Panc1 (cell line): Measurements from ENCODE around the gene ELL2. TPM values are rescaled to one million over a fixed set of nuclear protein-coding genes. Genes with fewer than 3 reads are reported as not detected.
"Not testable (repeated sequence)": the region's sequence is repeated elsewhere in the genome, so short reads cannot be mapped to it uniquely, and the experiment has no call there.

Experiments used
- ATAC-seq: fragments of 200-7000 bp; cut with Tn5 transposase; 2 replicates; pipeline ENCODE4 v1.9.1; 2020; ENCODE audit warnings: mild to moderate bottlenecking, moderate library complexity
- BruUV-seq: library from RNA; stranded (reverse); fragments of 400-500 nt; replicated peaks from 2 replicates; lab custom pipeline; 2021; lab: Mats Ljungman, UMichigan
- CTCF ChIA-PET: fragments of 300-600 bp; sonication (Branson Sonifier 250); formaldehyde crosslinking; loops from one replicate; lab custom pipeline; 2022; ENCODE audit warnings: antibody characterized with exemption; lab: Charles Lee
- POLR2A ChIA-PET: fragments of 300-600 bp; sonication (Branson Sonifier 250); formaldehyde crosslinking; loops from one replicate; lab custom pipeline; 2022; ENCODE audit warnings: antibody characterized with exemption; lab: Charles Lee
- DNase-seq: peaks from one replicate; pipeline ENCODE4 v3.0.0-alpha.2; 2010; ENCODE audit warnings: low read depth, low spot score
- H3K27ac ChIP-seq: 2 replicates; pipeline ENCODE4 v1.5.1; 2011; ENCODE audit warnings: mild to moderate bottlenecking, low read length, inconsistent platforms
- H3K27me3 ChIP-seq: fragments of 200-500 bp; sonication (Bioruptor generic); 2 replicates; pipeline ENCODE4 v1.6.0; 2014; ENCODE audit warnings: low read length, inconsistent platforms; ENCODE audit not compliant: control insufficient read depth, insufficient read depth
- H3K36me3 ChIP-seq: fragments of 200-500 bp; sonication (Bioruptor generic); 2 replicates; pipeline ENCODE4 v1.5.1; 2014; ENCODE audit warnings: inconsistent platforms, mild to moderate bottlenecking, low read length, moderate library complexity; ENCODE audit not compliant: control insufficient read depth, insufficient read depth
- H3K4me1 ChIP-seq: 2 replicates; pipeline ENCODE4 v1.5.1; 2011; ENCODE audit warnings: inconsistent platforms, mild to moderate bottlenecking, low read length, moderate library complexity; ENCODE audit not compliant: control insufficient read depth, insufficient read depth
- H3K4me3 ChIP-seq, 2 experiments: 2 replicates each; pipeline ENCODE4 v1.5.1; 2011 to 2012; ENCODE audit warnings: low read depth in 2 of 2, low read length in 2 of 2, mild to moderate bottlenecking in 2 of 2, inconsistent platforms in 1 of 2, moderate library complexity in 1 of 2
- H3K9me3 ChIP-seq: fragments of 200-500 bp; sonication (Bioruptor generic); 2 replicates; pipeline ENCODE4 v1.5.1; 2014; ENCODE audit warnings: low read depth, mild to moderate bottlenecking, inconsistent platforms, low read length, moderate library complexity; ENCODE audit not compliant: control insufficient read depth, insufficient read depth
- POLR2AphosphoS5 ChIP-seq: IDR thresholded peaks from 2 replicates; pipeline ENCODE4 v1.6.1; 2012; ENCODE audit warnings: mild to moderate bottlenecking, low read depth, low read length, moderate library complexity
- REST ChIP-seq, 2 experiments: IDR thresholded peaks; 2 replicates each; pipeline ENCODE4 v1.6.1; 2011 to 2012; ENCODE audit warnings: low read depth in 2 of 2, control low read depth in 1 of 2, low read length in 1 of 2, mild to moderate bottlenecking in 1 of 2, moderate library complexity in 1 of 2; ENCODE audit not compliant: insufficient read depth in 1 of 2
- SIN3A ChIP-seq: IDR thresholded peaks from 2 replicates; pipeline ENCODE4 v1.6.1; 2012; ENCODE audit warnings: low read depth, mild to moderate bottlenecking, low read length, moderate library complexity, borderline replicate concordance; ENCODE audit not compliant: insufficient read depth
- TCF7L2 ChIP-seq: IDR thresholded peaks from 2 replicates; pipeline ENCODE4 v1.6.1; 2011; ENCODE audit warnings: mild to moderate bottlenecking, low read depth, low read length, inconsistent platforms
- in situ Hi-C: cut with HindIII; loops from 2 replicates; pipeline ENCODE4 v1.10.0; 2016; ENCODE audit warnings: low sequenced_read_pairs, low pct_unique_long_range_greater_than_20kb
- intact Hi-C: fragments of 100-400 bp; cut with micrococcal nuclease; formaldehyde crosslinking; loops from one replicate; pipeline ENCODE4 v1.10.0; 2022; ENCODE audit not compliant: unreplicated experiment
- total RNA-seq: library from RNA; stranded (reverse); gene quantifications from one replicate; pipeline ENCODE4 v1.2.1, GENCODE V29; 2021; ENCODE audit not compliant: unreplicated experiment
- TF ChIP-seq, protein P1 (sequence below): fragments of 450-650 bp; IDR thresholded peaks from 2 replicates; pipeline ENCODE4 v1.5.1; 2017; ENCODE audit warnings: mild to moderate bottlenecking

The ELL2 gene
- total RNA-seq, 1 experiment from 2014 or later, result 68.5 TPM

DNA sequence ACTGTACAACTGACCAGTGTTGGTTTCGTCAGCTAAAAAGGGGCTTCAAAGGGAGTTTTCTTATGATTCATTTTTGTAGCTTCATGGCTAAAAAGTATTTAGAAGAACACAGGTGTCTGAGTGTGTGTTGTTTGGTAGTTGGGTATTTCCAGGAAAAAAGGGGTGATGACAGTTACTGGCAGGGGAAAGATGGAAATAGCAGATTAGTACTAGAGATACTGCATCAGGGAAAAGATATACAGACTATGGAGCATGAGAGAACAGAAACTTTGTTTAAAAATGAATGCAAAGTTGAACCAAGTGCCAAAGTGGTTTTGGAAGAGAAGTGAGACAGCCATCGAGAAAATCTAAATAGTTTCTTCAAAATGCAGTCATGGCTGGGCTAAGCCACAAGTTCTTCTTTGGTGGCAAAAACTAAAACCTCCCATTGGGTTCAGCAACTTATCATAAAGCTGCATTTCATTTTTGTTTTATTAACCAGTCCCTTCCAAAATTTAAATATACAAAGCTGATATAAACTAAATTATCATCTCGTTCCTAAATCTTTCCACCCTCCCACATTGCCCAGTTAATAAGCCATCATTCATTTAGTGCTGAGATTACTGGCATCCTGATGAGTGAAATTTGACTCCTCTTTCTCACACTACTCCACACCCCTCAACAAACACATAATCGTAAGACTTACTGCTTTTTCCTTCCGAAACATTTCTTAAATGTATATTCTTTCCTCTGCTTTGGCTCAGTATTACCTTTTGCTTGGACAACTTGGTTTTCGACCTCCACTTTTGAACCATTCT, 33.5 kb downstream of the ELL2 start:
- intact Hi-C loops, result no loop called here
- in situ Hi-C loops, result no loop called here
- Histone ChIP-seq H3K36me3 (no peaks in the 10 kb centered on the region; the same call in 1 of the 2 replicates), H3K4me3 (no peak overlapping the region), H3K4me1 (peaks cover 19% of the 10 kb centered on the region), H3K9me3 (no peaks in the 10 kb centered on the region), H3K27ac (no peak overlapping the region), H3K27me3 (no peaks in the 10 kb centered on the region)
- TF ChIP-seq TCF7L2, result no peak
- no peak for TF ChIP-seq POLR2AphosphoS5
- TF ChIP-seq SIN3A, result no peak
- TF ChIP-seq, protein P1, sequence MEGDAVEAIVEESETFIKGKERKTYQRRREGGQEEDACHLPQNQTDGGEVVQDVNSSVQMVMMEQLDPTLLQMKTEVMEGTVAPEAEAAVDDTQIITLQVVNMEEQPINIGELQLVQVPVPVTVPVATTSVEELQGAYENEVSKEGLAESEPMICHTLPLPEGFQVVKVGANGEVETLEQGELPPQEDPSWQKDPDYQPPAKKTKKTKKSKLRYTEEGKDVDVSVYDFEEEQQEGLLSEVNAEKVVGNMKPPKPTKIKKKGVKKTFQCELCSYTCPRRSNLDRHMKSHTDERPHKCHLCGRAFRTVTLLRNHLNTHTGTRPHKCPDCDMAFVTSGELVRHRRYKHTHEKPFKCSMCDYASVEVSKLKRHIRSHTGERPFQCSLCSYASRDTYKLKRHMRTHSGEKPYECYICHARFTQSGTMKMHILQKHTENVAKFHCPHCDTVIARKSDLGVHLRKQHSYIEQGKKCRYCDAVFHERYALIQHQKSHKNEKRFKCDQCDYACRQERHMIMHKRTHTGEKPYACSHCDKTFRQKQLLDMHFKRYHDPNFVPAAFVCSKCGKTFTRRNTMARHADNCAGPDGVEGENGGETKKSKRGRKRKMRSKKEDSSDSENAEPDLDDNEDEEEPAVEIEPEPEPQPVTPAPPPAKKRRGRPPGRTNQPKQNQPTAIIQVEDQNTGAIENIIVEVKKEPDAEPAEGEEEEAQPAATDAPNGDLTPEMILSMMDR, result no peak
- no peak for TF ChIP-seq REST (IDR thresholded peaks at IDR 0.05; ENCODE audit: insufficient read depth in 1 of 2, low read depth in 2 of 2, low read length in 1 of 2)
- no peak for ATAC-seq
- DNase-seq, result no peak
- CTCF ChIA-PET, result no interaction called here
- POLR2A ChIA-PET, result interaction anchor here (0.7 kb wide), 1 partner anchor 23 kb away, joined by 3 read pairs; no protein-coding TSS in a partner anchor
- no TSS peak for BruUV-seq

DNA sequence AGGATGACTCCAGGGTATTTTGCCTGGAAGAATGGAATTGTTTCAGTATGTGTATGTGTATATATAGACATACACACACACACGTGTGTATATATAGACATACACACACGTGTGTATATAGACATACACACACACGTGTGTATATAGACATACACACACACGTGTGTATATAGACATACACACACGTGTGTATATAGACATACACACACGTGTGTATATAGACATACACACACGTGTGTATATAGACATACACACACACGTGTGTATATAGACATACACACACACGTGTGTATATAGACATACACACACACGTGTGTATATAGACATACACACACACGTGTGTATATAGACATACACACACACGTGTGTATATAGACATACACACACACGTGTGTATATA, 34.4 kb downstream of the ELL2 start:
- H3K27ac ChIP-seq, CTCF ChIA-PET, H3K27me3 ChIP-seq, DNase-seq, BruUV-seq, POLR2A ChIA-PET, H3K4me3 ChIP-seq, ATAC-seq, intact Hi-C loops, H3K9me3 ChIP-seq, in situ Hi-C loops, H3K36me3 ChIP-seq: not testable (repeated sequence)
- peaks cover 19% of the 10 kb centered on the region for H3K4me1 ChIP-seq

DNA sequence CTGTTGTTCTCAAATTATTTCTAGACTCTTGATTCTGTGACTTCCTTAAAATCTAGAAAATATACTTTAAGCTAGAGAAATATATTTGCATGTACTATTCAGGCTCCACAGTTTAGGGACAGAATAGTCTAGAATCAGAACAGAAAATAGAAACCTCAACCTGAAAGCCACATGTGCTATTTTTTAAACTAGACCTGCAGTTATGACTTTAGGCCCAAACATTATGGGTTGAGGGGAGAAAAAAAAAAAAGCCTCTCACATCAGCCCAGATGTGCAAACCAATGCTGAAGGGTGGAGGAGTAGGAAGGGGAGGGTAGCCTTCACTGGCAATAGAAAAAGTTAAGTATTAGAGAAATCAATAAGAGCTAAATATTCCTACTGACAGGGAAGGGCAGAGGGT, 35.7 kb downstream of the ELL2 start:
- H3K27me3 ChIP-seq, result no peaks in the 10 kb centered on the region
- ATAC-seq (no peak), DNase-seq (no peak)
- no peaks in the 10 kb centered on the region for H3K36me3 ChIP-seq
- no peak overlapping the region for H3K4me3 ChIP-seq
- H3K27ac ChIP-seq, result no peak overlapping the region
- H3K9me3 ChIP-seq, result no peaks in the 10 kb centered on the region
- intact Hi-C loops, result no loop called here
- TF ChIP-seq REST (IDR thresholded peaks at IDR 0.05; ENCODE audit: insufficient read depth in 1 of 2, low read depth in 2 of 2, low read length in 1 of 2) (no peak), TCF7L2 (no peak), SIN3A (no peak), POLR2AphosphoS5 (no peak)
- TF ChIP-seq, protein P1, result no peak
- in situ Hi-C loops, result no loop called here
- BruUV-seq, result no TSS peak
- peaks cover 9% of the 10 kb centered on the region for H3K4me1 ChIP-seq
- CTCF ChIA-PET, result no interaction called here
- POLR2A ChIA-PET, result no interaction called here
